HG03064 (cell line): Measurements from ENCODE around the gene GPC1.

Experiments
- ATAC-seq: cut with Tn5 transposase; IDR thresholded peaks from one replicate; pipeline ENCODE4 v1.9.1; 2021; ENCODE audit warnings: low read depth; ENCODE audit not compliant: unreplicated experiment

Gene GPC1

GRCh38 chr2:240396623-240397541 is 38.6 kb upstream of the GPC1 start:
- ATAC-seq: no peak

GRCh38 chr2:240397542-240397916 is 37.9 kb upstream of the GPC1 start:
- no peak for ATAC-seq

- ATAC-seq: no peak
These were observed 37.4 kb upstream of the GPC1 start for GRCh38 chr2:240397924-240398645.

- ATAC-seq: no peak
These were observed 36.7 kb upstream of the GPC1 start for GRCh38 chr2:240398661-240399267.

GRCh38 chr2:240399419-240400324 is 35.8 kb upstream of the GPC1 start:
- ATAC-seq: no peak

GRCh38 chr2:240400371-240401161 is 34.9 kb upstream of the GPC1 start:
- no peak for ATAC-seq

- ATAC-seq: no peak
These were observed 34.2 kb upstream of the GPC1 start for GRCh38 chr2:240401308-240401707.

- ATAC-seq: no peak
These were observed 33.5 kb upstream of the GPC1 start for GRCh38 chr2:240401781-240402551.

GRCh38 chr2:240402566-240403272 is 32.7 kb upstream of the GPC1 start:
- ATAC-seq: no peak

GRCh38 chr2:240403396-240404104 is 31.9 kb upstream of the GPC1 start:
- ATAC-seq: no peak

- no peak for ATAC-seq
These were observed 31.1 kb upstream of the GPC1 start for GRCh38 chr2:240404174-240404852.

- no peak for ATAC-seq
These were observed 30.3 kb upstream of the GPC1 start for GRCh38 chr2:240405133-240405532.

- no peak for ATAC-seq
These were observed 29.7 kb upstream of the GPC1 start for GRCh38 chr2:240405684-240406313.

GRCh38 chr2:240407090-240407489 is 28.4 kb upstream of the GPC1 start:
- no peak for ATAC-seq

GRCh38 chr2:240410004-240410403 is 25.5 kb upstream of the GPC1 start:
- no peak for ATAC-seq

- ATAC-seq: no peak
These were observed 24.7 kb upstream of the GPC1 start for GRCh38 chr2:240410808-240411207.
